Calu3 (cell line): ENCODE data around the gene PNMT. TPM values are rescaled to one million over a fixed set of nuclear protein-coding genes. Genes with fewer than 3 reads are reported as not detected.
A peak's percentile ranks its signal among the peaks of the same experiment; 100 is the strongest.

ENCODE experiments used
- BruUV-seq: library from RNA; stranded (reverse); fragments of 400-500 nt; replicated peaks from 2 replicates; lab custom pipeline; 2021; lab: Mats Ljungman, UMichigan
- CTCF ChIA-PET: fragments of 300-600 bp; sonication (Branson Sonifier 250); formaldehyde crosslinking; loops from one replicate; lab custom pipeline; 2022; ENCODE audit warnings: antibody characterized with exemption; lab: Charles Lee
- DNase-seq: peaks from one replicate; pipeline ENCODE4 v3.0.0; 2022
- H3K27ac Mint-ChIP-seq: one replicate; pipeline ENCODE4 v1.8.0; 2022; ENCODE audit warnings: mixed read lengths; ENCODE audit not compliant: unreplicated experiment
- H3K27me3 Mint-ChIP-seq: one replicate; pipeline ENCODE4 v1.8.0; 2022; ENCODE audit warnings: mixed read lengths; ENCODE audit not compliant: unreplicated experiment
- H3K36me3 Mint-ChIP-seq: one replicate; pipeline ENCODE4 v1.8.0; 2022; ENCODE audit warnings: mild to moderate bottlenecking, moderate library complexity, mixed read lengths; ENCODE audit not compliant: insufficient read depth, unreplicated experiment
- H3K4me1 Mint-ChIP-seq: one replicate; pipeline ENCODE4 v1.8.0; 2022; ENCODE audit warnings: mild to moderate bottlenecking, low read depth, mixed read lengths; ENCODE audit not compliant: unreplicated experiment
- H3K4me3 Mint-ChIP-seq: one replicate; pipeline ENCODE4 v1.8.0; 2022; ENCODE audit warnings: mild to moderate bottlenecking, low read depth, moderate library complexity, mixed read lengths; ENCODE audit not compliant: unreplicated experiment
- H3K9me3 Mint-ChIP-seq: one replicate; pipeline ENCODE4 v1.8.0; 2022; ENCODE audit warnings: low read depth, mixed read lengths; ENCODE audit not compliant: unreplicated experiment
- intact Hi-C: fragments of 100-400 bp; cut with micrococcal nuclease; formaldehyde crosslinking; loops from one replicate; pipeline ENCODE4 v1.10.0; 2022; ENCODE audit not compliant: unreplicated experiment
- total RNA-seq: library from RNA; stranded (reverse); gene quantifications from 2 replicates; pipeline ENCODE4 v1.2.3, GENCODE V29; 2022
- TF ChIP-seq, protein P1 (sequence below): fragments of 200-600 bp; IDR thresholded peaks from one replicate; pipeline ENCODE4 v1.8.0; 2022; ENCODE audit warnings: antibody characterized with exemption; ENCODE audit not compliant: unreplicated experiment

PNMT gene
- total RNA-seq, 1 experiment from 2014 or later, result 1.3 TPM

DNA sequence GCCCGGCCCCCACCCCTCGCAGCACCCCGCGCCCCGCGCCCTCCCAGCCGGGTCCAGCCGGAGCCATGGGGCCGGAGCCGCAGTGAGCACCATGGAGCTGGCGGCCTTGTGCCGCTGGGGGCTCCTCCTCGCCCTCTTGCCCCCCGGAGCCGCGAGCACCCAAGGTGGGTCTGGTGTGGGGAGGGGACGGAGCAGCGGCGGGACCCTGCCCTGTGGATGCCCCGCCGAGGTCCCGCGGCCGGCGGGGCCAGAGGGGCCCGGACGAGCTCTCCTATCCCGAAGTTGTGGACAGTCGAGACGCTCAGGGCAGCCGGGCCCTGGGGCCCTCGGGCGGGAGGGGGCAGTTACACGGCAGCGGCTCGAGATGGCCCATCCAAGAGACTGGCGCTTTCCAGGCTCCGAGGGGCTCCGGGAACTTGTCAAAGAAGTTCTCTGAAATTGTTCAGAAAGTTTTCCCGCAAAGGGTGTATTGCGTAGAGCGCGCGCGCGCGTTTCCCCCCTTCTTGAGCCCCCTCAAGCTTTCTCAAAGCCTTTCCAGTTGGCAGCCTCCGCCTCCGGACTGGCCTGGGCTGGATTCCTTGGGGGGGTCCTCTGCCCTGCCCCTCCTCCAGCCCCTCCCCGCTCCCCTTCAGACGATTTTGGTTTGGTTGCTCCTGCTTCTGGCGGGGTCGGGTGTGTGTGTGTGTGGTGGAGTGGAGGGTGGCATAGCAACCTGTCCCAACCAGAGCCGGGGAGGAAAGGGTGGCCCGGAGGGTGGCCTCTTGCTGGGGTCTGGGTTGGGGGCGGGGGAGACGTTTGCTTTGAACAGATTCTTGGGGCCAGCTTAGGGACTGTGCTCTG lies 32.1 kb downstream of the PNMT start:
- intact Hi-C loops, result loop anchor here (1.0 to 5.0 kb wide), 6 partner anchors 48 to 717 kb away; partner anchors contain the start of genes STARD3 and TOP2A
- CTCF ChIA-PET, result interaction anchor here (0.5 to 161.2 kb wide), 67 partner anchors 15 to 1894 kb away, joined by 3 to 42089 read pairs (median 5); partner anchors contain the start of genes CDK12, ERBB2, GRB7 and GSDMA
- no peaks in the 10 kb centered on the region for H3K27me3 Mint-ChIP-seq
- peaks cover 68% of the 10 kb centered on the region for H3K36me3 Mint-ChIP-seq
- DNase-seq, result peak; percentile 100
- peak overlapping the region; percentile 67 for H3K27ac Mint-ChIP-seq
- H3K4me3 Mint-ChIP-seq, result peak overlapping the region; percentile 71
- TF ChIP-seq, protein P1, sequence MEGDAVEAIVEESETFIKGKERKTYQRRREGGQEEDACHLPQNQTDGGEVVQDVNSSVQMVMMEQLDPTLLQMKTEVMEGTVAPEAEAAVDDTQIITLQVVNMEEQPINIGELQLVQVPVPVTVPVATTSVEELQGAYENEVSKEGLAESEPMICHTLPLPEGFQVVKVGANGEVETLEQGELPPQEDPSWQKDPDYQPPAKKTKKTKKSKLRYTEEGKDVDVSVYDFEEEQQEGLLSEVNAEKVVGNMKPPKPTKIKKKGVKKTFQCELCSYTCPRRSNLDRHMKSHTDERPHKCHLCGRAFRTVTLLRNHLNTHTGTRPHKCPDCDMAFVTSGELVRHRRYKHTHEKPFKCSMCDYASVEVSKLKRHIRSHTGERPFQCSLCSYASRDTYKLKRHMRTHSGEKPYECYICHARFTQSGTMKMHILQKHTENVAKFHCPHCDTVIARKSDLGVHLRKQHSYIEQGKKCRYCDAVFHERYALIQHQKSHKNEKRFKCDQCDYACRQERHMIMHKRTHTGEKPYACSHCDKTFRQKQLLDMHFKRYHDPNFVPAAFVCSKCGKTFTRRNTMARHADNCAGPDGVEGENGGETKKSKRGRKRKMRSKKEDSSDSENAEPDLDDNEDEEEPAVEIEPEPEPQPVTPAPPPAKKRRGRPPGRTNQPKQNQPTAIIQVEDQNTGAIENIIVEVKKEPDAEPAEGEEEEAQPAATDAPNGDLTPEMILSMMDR, result no peak
- no peaks in the 10 kb centered on the region for H3K9me3 Mint-ChIP-seq
- H3K4me1 Mint-ChIP-seq, result peaks cover 68% of the 10 kb centered on the region
- BruUV-seq, result no TSS peak

DNA sequence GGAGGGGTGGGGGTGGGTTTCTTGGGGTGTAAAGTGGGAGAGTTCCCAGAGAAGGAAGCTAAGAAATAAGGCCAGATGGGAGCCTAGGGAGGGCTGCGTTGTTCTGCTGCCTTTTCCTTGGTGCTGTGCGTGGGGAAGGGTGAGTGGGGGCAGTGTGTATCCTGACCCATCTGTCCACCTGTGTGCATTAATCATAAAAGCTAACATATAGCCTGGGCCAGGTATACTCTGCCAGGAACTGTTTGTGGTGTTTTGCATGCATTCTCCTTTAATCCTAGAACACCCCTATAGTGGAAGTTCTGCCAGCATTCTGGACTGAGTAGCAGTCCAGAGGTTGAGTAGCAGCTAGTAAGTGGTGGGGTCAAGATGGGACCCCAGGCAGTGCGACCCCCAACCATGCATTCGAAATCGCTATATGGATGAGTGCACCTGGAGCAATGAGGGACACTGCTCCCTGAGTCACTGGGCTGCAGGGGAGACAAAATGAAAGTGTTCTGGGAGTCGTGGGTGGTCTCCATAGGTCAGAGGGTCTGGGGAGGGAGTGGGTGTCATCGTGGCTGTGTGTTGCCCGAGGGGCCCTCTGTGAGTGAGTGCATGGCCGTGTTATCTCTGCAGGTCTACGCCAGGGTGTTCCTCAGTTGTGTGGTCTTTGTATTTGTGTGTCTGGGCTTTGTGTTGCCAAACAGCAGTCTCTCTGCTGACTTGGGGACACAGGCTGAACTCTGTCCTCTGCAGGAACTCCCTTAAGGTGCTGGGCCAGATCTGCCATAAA lies 32.9 kb downstream of the PNMT start:
- Mint-ChIP-seq H3K36me3 (peaks cover 76% of the 10 kb centered on the region), H3K27ac (peak overlapping the region; percentile 67), H3K27me3 (no peaks in the 10 kb centered on the region), H3K4me3 (peak overlapping the region; percentile 71), H3K9me3 (no peaks in the 10 kb centered on the region), H3K4me1 (peaks cover 68% of the 10 kb centered on the region)
- TF ChIP-seq, protein P1, result no peak
- no TSS peak for BruUV-seq
- CTCF ChIA-PET, result interaction anchor here (0.6 to 161.2 kb wide), 34 partner anchors 14 to 823 kb away, joined by 3 to 42089 read pairs (median 6); partner anchors contain the start of genes ERBB2, GRB7, GSDMA and GSDMB
- intact Hi-C loops, result loop anchor here (1.0 to 5.0 kb wide), 7 partner anchors 25 to 716 kb away; partner anchors contain the start of genes PSMD3, STARD3 and TOP2A
- peak; percentile 100 for DNase-seq

DNA sequence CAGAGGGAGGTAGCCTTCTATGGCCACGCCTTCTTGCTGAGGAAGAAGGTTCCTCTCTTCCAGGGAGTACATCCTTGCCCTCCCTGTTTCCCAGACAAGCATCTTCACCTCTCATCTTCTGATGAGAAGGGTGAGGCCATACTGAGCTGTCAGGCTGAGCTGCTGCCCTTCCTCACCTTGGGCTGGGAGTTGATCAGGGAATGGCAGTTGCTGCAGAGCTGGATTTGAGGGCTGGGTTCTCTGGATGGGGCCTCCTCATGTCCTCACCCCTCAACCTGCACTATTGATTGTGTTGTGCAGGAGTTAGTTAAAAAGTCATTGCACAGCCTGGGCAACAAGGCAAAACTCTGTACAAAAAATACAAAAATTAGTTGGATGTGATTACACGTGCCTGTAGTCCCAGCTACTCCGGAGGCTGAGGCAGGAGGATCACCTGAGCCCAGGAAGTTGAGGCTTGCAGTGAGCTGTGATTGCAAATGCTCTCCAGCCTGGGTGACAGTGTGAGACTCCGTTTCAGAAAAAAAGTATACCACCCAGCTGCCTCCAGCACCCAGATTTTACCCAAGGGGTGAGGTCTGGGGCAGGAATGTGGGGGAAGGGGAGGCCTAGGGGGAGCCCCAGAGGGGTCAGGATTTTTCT lies 33.6 kb downstream of the PNMT start:
- DNase-seq, result peak; percentile 90
- Mint-ChIP-seq H3K4me1 (peaks cover 74% of the 10 kb centered on the region), H3K27me3 (no peaks in the 10 kb centered on the region), H3K36me3 (peaks cover 83% of the 10 kb centered on the region), H3K27ac (peak overlapping the region; percentile 67), H3K4me3 (peak overlapping the region; percentile 71), H3K9me3 (no peaks in the 10 kb centered on the region)
- BruUV-seq, result no TSS peak
- intact Hi-C loops, result loop anchor here (1.0 to 5.0 kb wide), 7 partner anchors 26 to 715 kb away; partner anchors contain the start of genes PSMD3, STARD3 and TOP2A
- CTCF ChIA-PET, result interaction anchor here (0.6 to 161.2 kb wide), 24 partner anchors 13 to 879 kb away, joined by 3 to 42089 read pairs (median 30); partner anchors contain the start of genes ERBB2, GRB7, GSDMA and GSDMB
- TF ChIP-seq, protein P1, result no peak
